HG03439 (cell line): Measurements from ENCODE around the gene ABHD17A.

Source experiments
- ATAC-seq: cut with Tn5 transposase; IDR thresholded peaks from one replicate; pipeline ENCODE4 v1.9.1; 2021; ENCODE audit warnings: mild to moderate bottlenecking, moderate library complexity; ENCODE audit not compliant: unreplicated experiment

The ABHD17A gene

GRCh38 chr19:1865172-1866010 is 19.9 kb downstream of the ABHD17A start:
- no peak for ATAC-seq

GRCh38 chr19:1864480-1865171 is 20.7 kb downstream of the ABHD17A start:
- ATAC-seq = peak; percentile 32

- peak; percentile 51 for ATAC-seq
These were observed 21.4 kb downstream of the ABHD17A start for GRCh38 chr19:1863638-1864479.

- no peak for ATAC-seq
These were observed 22.0 kb downstream of the ABHD17A start, which contains the start of gene KLF16 for GRCh38 chr19:1863328-1863637. Gene KLF16 (minus strand): TSS chr19:1863579. CDS start chr19:1863497, 82 bp downstream.

DNA sequence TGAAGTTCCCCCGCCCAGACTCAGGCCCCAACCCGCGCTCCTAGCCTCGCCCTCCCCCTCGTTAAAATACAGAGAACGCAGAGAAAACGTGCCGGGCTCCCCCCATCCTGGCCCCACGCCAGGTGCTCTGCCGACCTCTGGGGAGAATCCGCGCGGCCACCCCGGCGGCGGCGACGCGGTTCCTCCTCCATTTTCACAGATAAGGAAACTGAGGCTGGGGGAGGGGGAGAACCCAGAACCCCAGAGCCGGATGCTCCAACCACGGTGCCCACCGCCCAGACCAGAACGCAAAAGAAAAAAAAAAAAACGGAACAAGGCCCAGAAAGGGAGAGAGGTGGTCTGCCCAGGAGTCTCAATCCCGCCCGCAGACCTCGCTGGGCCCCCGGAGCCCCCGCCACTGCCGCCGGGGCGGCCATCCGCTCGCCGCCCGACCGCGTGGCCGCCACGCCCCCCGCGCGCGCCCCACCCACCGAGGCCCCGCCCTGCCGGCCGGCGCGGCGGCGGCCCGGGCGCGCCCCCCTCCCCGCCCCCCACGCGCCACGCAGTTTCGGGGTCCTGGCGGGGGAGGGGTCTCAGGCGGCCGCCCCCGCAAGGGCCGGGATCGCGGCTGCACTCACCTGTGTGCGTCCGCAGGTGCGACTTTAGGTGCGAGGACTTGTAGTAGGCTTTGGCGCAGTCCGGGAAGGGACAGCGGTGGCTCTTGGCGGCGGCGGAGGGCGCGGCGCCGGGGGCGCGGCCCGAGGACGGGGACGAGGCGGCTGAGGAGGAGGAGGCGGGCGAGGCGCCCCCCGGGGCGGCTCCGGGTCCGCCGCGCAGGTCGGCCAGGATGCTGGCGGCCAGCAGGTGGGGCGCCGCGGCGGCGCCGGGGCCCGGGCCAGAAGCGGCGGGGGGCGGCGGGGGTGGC is 22.6 kb downstream of the ABHD17A start:
- ATAC-seq = no peak

DNA sequence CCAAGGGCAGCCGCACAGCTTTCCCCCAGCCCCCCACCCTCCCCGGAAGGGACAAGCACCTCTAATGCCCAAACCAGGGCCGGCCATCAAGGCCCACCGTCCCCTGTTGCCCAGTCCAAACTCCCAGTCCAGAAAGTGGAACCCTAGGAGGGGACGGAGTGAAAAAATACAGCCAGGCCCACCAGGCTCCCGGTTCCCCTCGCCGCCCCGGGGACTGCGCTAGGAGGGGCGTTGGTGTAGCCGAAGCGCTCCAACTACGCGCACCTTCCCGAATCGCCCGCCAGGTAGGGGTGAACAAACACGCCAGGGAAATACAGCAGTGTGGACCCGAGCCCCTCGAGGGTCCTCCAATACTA is 23.2 kb downstream of the ABHD17A start:
- no peak for ATAC-seq

GRCh38 chr19:1861599-1862031 is 23.7 kb downstream of the ABHD17A start:
- no peak for ATAC-seq

DNA sequence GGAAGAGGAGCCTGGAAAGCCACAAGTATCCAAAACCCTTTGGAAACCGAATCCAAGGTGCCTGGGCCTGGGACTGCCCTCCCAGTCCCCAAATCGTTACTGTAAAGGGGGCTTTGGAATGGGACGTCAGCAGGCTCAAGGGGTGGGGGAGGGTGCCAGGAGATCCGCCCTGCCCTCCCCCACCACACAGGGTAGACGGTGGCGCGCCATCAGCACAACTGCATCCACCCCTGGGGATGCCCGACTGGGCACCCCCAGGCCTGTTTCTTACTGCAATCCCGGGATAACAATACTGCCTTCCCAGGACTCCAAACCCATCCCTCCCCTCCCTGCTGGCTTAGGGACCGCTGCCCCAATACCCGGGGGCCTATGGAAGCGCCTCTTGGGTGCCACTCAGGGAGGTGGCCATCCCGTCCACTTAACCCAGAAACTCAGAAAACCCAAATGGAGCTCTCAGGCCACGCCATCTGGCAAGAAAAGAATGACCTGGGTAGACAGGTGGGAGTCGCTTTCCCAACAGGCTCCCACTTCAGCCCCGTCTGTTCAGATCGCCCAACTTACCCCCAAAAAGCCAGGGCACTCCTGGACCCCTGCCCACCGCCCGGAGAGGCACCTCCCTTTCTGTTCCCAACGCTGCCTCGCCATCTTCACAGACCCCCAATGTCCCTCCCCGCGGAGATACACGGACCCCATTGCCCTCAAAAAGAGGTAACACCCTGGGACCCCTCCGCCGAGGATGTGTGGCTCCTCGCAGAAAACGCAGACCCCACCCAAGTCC is 24.3 kb downstream of the ABHD17A start:
- no peak for ATAC-seq

DNA sequence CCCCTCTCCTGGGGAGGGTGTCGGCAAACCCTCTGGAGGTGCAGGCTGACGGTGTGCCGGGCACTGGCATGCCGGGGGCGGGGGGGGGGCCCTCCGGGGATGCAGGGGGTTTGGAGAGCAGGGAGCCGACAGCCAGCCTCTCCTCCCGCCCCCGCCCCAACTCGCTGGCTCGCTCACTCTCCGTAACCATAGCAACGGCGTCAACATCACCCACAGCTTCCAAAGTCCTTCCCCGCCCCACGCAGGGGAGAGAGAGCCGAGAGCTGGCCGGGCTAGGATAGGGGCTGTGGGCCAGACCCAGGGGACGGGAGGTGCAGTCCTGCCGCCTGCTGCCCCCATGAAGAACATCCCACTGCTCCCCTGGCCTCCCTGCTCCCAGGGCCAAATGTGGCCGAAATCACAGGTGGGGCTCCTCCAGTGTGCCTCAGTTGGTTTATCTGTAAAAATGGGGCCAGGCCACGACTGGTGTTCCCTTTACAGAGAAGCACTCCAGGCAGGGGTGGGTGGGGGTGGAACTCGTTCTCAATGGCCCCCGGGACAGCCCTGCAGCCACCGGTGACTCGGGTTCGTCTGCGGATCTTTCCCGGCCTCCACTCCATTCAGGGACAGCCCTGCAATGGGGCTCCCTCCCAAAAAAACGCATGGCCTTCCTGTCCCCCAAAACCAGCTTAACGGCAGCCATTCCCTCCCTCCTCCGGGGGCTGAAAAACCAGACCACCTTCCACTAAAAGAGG is 25.1 kb downstream of the ABHD17A start:
- ATAC-seq = no peak

GRCh38 chr19:1859331-1859781 is 25.9 kb downstream of the ABHD17A start:
- ATAC-seq = no peak

DNA sequence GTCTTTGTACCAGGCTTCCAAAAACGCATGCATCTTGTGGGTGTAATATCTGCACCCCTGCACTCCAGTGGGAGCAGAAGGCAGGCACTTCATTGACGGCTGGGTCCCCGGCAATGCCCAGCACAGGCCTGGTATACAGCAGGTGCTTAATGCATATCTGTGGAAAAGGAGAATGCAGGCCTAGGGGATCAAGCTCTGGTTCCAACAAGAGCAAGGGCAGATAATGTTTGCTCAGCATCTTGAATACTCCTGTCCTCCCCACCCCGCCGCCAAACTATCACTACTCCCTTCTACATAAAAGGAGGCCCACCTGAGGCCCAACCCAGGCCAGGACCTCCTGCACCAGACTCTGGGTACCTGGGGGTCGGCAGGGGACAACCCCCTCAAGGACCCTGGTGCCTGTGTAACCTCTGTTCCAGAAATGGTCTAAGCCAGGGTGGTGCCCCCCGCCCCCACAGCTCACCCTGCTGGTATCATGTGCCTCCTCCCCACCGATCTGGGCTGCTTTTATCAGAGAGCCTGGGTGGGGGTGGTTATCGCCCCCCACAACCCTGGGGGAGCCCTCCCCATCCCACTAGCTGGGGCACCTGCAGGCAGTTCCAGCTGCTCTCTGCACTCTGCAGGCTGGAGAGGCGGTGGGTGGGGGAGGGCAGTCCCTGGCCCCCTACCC is 26.7 kb downstream of the ABHD17A start:
- ATAC-seq = no peak

DNA sequence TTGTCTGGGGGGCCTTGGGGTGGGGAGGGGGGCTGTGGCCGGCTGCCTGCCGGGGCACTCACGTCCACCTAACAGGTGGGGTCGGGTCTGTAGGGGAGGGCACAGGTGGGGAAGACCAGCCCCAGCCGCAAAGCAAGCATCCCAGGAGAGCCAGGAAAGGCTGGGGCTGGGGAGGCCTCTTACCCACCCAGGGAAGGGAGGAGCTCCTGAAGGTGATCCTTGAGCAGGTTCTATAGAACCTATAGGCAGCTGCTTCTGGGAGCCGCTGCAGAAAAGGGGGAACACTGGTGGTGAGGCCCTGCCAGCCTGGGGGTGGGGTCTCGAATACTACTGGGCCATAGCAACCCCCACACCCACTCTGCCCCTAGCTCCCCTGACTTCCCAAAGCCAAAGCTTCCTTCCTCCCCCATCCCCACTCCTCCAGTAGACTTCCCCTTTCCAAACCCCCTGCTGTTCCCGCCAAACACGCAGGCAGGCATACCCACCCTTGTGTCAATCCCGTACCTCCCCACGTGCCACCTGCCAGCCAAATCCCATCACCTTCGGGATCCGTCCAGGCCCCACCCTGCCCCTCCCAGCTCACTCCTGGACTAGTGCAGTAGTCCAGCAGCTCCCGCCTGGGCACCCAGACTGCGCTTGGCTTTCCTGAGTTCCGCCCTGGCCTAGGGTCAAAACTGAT is 27.5 kb downstream of the ABHD17A start:
- ATAC-seq = no peak

DNA sequence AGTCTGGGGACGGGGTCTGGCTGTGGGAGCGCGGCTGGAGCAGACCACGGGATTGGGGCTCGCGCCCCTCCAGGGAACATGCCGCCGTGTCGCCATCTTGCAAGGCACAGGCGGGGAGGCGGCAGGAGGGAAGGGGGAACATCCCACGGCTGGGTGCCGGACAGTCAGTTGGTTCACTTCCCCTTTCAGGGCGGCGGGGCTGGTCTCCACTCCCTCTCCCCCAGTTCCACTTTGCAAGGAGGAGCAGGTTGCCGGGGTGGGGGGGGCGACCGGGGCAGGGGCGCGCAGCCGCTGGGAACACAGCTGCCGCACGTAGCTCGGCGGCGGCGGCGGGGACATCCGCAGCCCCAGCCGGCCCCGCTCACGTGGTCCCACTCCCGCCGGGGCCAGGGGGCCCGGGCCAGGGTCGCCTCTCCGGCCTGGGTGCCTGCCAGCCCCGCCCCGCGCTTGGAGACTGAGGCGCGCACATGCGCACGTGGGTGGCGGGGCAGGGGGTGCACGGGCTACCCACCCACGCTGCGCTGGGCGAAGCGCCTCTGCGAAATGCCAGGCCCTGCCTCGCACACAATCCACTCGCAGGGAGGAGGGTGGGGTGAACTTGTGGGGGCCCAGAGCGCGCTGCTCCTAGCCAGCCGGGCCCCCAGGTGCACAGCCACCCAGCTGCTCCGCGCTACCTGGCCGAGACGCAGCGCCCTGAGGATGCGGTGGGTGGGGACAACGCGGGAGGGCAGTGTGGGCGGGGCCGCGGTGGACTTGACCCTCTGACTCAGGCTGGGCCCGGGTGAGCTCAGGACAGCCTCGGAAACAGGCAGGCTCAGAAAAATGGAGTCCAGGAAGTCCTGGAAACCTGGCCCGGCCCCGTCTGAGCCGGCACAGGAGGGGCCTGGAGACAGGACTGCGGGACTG is 28.3 kb downstream of the ABHD17A start:
- ATAC-seq = no peak

DNA sequence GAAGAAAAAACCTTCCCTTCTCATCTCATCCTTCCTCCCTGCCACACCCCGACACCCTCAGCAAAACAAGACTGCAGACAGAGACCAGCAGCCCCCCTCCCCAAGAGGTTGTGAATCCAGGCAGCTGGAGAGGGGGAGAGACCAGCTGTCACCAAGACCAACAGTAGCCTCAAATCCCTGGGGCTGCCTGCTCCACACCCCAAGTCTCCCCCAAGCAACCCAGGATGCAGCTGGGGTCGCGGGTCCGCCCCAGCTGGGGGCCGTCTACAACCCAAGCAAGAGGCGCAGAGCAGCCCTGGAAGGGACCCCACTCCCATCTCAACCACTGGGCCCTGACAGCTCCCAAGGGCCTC is 29.0 kb downstream of the ABHD17A start:
- ATAC-seq = no peak

DNA sequence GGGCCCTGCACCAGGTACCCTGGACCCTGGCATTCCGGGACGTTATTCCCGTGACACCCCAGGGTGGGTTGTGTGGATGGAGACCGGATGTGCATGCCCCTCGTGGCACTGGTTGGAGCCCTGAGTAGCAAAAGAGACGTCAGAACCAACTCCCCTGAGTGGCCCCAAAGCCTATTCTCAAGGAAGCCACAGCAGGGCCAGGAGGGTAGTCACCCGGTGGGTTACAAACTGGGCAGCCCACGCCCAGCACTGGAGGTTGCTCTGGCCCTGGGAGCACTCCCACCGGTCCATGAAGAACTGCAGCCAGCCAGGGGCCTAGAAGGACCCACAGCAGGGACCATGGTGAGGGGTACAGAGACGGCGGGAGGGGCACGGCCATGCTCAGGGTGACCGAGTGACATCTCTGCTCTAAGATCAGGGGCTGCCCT is 29.5 kb downstream of the ABHD17A start:
- ATAC-seq = no peak

- ATAC-seq = no peak
These were observed 30.1 kb downstream of the ABHD17A start for GRCh38 chr19:1855040-1855827.
